Stimulated activated naive B cell treated with anti-CD40 and anti-IgM and Interleukin-4, amounts not matched to agents 10 μg/mL and 1 μg/mL and 100 μg/mL, for 72 hours (primary cell): ENCODE data around the gene RHBG.
"Not testable (repeated sequence)": the region's sequence is repeated elsewhere in the genome, so short reads cannot be mapped to it uniquely, and the experiment has no call there.

Source experiments
- ATAC-seq, 2 donors: fragments of 150-1000 bp; cut with Tn5 transposase; replicated peaks; 2 replicates each; pipeline ENCODE4 v1.10.0; 2021; ENCODE audit warnings: moderate library complexity in 1 of 2
- DNase-seq: peaks from one replicate; pipeline ENCODE4 v3.0.0; 2021
- H3K27ac Mint-ChIP-seq: one replicate; pipeline ENCODE4 v1.8.0; 2022; ENCODE audit warnings: mild to moderate bottlenecking, mixed read lengths
- H3K27me3 Mint-ChIP-seq, 2 donors: one replicate each; pipeline ENCODE4 v1.8.0; 2022; ENCODE audit warnings: mixed read lengths in 2 of 2
- H3K36me3 Mint-ChIP-seq, 2 donors: one replicate each; pipeline ENCODE4 v1.8.0; 2022; ENCODE audit warnings: mixed read lengths in 2 of 2, mild to moderate bottlenecking in 1 of 2
- H3K4me1 Mint-ChIP-seq, 2 donors: one replicate each; pipeline ENCODE4 v1.8.0; 2022; ENCODE audit warnings: mixed read lengths in 2 of 2, mild to moderate bottlenecking in 1 of 2
- H3K4me3 Mint-ChIP-seq, 2 donors: one replicate each; pipeline ENCODE4 v1.8.0; 2022; ENCODE audit warnings: mild to moderate bottlenecking in 2 of 2, mixed read lengths in 2 of 2, moderate library complexity in 1 of 2
- H3K9me3 Mint-ChIP-seq, 2 donors: one replicate each; pipeline ENCODE4 v1.8.0; 2022; ENCODE audit warnings: mixed read lengths in 2 of 2, mild to moderate bottlenecking in 1 of 2

Gene RHBG

GRCh38 chr1:156352481-156352880, 16.5 kb upstream of the RHBG start:
- not testable (repeated sequence) for H3K9me3 Mint-ChIP-seq, ATAC-seq, H3K36me3 Mint-ChIP-seq, H3K27ac Mint-ChIP-seq, H3K4me3 Mint-ChIP-seq, H3K4me1 Mint-ChIP-seq, DNase-seq
- peaks cover 13 to 27% of the 10 kb centered on the region in 2 donors for H3K27me3 Mint-ChIP-seq

- Mint-ChIP-seq H3K4me1 (peaks cover 6% of the 10 kb centered on the region in 2 donors), H3K27me3 (peaks cover 25 to 42% of the 10 kb centered on the region in 2 donors), H3K4me3 (no peak overlapping the region), H3K36me3 (no peaks in the 10 kb centered on the region), H3K27ac (no peak overlapping the region), H3K9me3 (no peaks in the 10 kb centered on the region)
- DNase-seq (no peak), ATAC-seq (peak in 1 of 2 donors; percentile 56)
These were observed 12.6 kb upstream of the RHBG start for GRCh38 chr1:156356262-156356874.

- peak; percentile 43 for DNase-seq
These were observed 12.0 kb upstream of the RHBG start for GRCh38 chr1:156356875-156357534.

GRCh38 chr1:156357977-156358376, 11.0 kb upstream of the RHBG start:
- H3K4me3 Mint-ChIP-seq, result no peak overlapping the region
- H3K36me3 Mint-ChIP-seq, result no peaks in the 10 kb centered on the region
- peaks cover 6% of the 10 kb centered on the region in 2 donors for H3K4me1 Mint-ChIP-seq
- no peak for ATAC-seq
- no peaks in the 10 kb centered on the region for H3K9me3 Mint-ChIP-seq
- no peak for DNase-seq
- H3K27me3 Mint-ChIP-seq, result peaks cover 25 to 42% of the 10 kb centered on the region in 2 donors
- H3K27ac Mint-ChIP-seq, result no peak overlapping the region

More at GRCh38 chr1:156356875-156357534, 12.0 kb upstream of the RHBG start:
- Mint-ChIP-seq H3K27me3 (peaks cover 25 to 42% of the 10 kb centered on the region in 2 donors), H3K4me1 (peaks cover 6% of the 10 kb centered on the region in 2 donors), H3K27ac (no peak overlapping the region), H3K36me3 (no peaks in the 10 kb centered on the region), H3K9me3 (no peaks in the 10 kb centered on the region), H3K4me3 (no peak overlapping the region)
- peak; percentile 93 to 97 for ATAC-seq

- no peaks in the 10 kb centered on the region for H3K9me3 Mint-ChIP-seq
- peaks cover 6% of the 10 kb centered on the region in 2 donors for H3K4me1 Mint-ChIP-seq
- no peak overlapping the region for H3K4me3 Mint-ChIP-seq
- no peak overlapping the region for H3K27ac Mint-ChIP-seq
- H3K27me3 Mint-ChIP-seq, result peaks cover 25 to 44% of the 10 kb centered on the region in 2 donors
- ATAC-seq (no peak), DNase-seq (no peak)
- H3K36me3 Mint-ChIP-seq, result no peaks in the 10 kb centered on the region
These were observed 10.4 kb upstream of the RHBG start for GRCh38 chr1:156358641-156359040.

GRCh38 chr1:156359249-156359648, 9.8 kb upstream of the RHBG start:
- DNase-seq (no peak), ATAC-seq (no peak)
- Mint-ChIP-seq H3K4me3 (no peak overlapping the region), H3K27ac (no peak overlapping the region), H3K27me3 (peaks cover 27 to 50% of the 10 kb centered on the region in 2 donors), H3K4me1 (peaks cover 6% of the 10 kb centered on the region in 2 donors), H3K9me3 (no peaks in the 10 kb centered on the region), H3K36me3 (no peaks in the 10 kb centered on the region)

- DNase-seq (no peak), ATAC-seq (no peak)
- Mint-ChIP-seq H3K9me3 (no peaks in the 10 kb centered on the region), H3K4me1 (peaks cover 6% of the 10 kb centered on the region in 2 donors), H3K27ac (no peak overlapping the region), H3K27me3 (peaks cover 33 to 57% of the 10 kb centered on the region in 2 donors), H3K4me3 (no peak overlapping the region), H3K36me3 (no peaks in the 10 kb centered on the region)
These were observed 9.0 kb upstream of the RHBG start for GRCh38 chr1:156359973-156360372.

GRCh38 chr1:156360534-156360933, 8.5 kb upstream of the RHBG start:
- ATAC-seq (no peak), DNase-seq (no peak)
- no peaks in the 10 kb centered on the region for H3K9me3 Mint-ChIP-seq
- H3K4me3 Mint-ChIP-seq, result no peak overlapping the region
- peaks cover 38 to 62% of the 10 kb centered on the region in 2 donors for H3K27me3 Mint-ChIP-seq
- no peaks in the 10 kb centered on the region for H3K36me3 Mint-ChIP-seq
- no peak overlapping the region for H3K27ac Mint-ChIP-seq
- peaks cover 6 to 9% of the 10 kb centered on the region in 2 donors for H3K4me1 Mint-ChIP-seq

- peaks cover 8 to 16% of the 10 kb centered on the region in 2 donors for H3K4me1 Mint-ChIP-seq
- no peak overlapping the region for H3K4me3 Mint-ChIP-seq
- no peaks in the 10 kb centered on the region for H3K36me3 Mint-ChIP-seq
- peaks cover 42 to 64% of the 10 kb centered on the region in 2 donors for H3K27me3 Mint-ChIP-seq
- ATAC-seq, result peak in 1 of 2 donors; percentile 20
- no peaks in the 10 kb centered on the region for H3K9me3 Mint-ChIP-seq
- no peak overlapping the region for H3K27ac Mint-ChIP-seq
- DNase-seq, result no peak
These were observed 3.3 kb upstream of the RHBG start for GRCh38 chr1:156365754-156366153.

GRCh38 chr1:156366378-156367166, 2.4 kb upstream of the RHBG start:
- peaks cover 45 to 71% of the 10 kb centered on the region in 2 donors for H3K27me3 Mint-ChIP-seq
- H3K4me1 Mint-ChIP-seq, result peaks cover 8 to 16% of the 10 kb centered on the region in 2 donors
- no peaks in the 10 kb centered on the region for H3K36me3 Mint-ChIP-seq
- no peaks in the 10 kb centered on the region for H3K9me3 Mint-ChIP-seq
- DNase-seq, result no peak
- no peak overlapping the region for H3K4me3 Mint-ChIP-seq
- ATAC-seq, result no peak
- H3K27ac Mint-ChIP-seq, result no peak overlapping the region

- Mint-ChIP-seq H3K4me3 (no peak overlapping the region), H3K27ac (no peak overlapping the region), H3K9me3 (no peaks in the 10 kb centered on the region), H3K27me3 (peaks cover 55 to 81% of the 10 kb centered on the region in 2 donors), H3K4me1 (peaks cover 8 to 16% of the 10 kb centered on the region in 2 donors), H3K36me3 (no peaks in the 10 kb centered on the region)
- ATAC-seq (no peak), DNase-seq (no peak)
These were observed 1.4 kb upstream of the RHBG start for GRCh38 chr1:156367383-156368156.

- Mint-ChIP-seq H3K4me1 (peaks cover 8 to 16% of the 10 kb centered on the region in 2 donors), H3K27me3 (peaks cover 61 to 87% of the 10 kb centered on the region in 2 donors), H3K36me3 (no peaks in the 10 kb centered on the region), H3K4me3 (no peak overlapping the region), H3K9me3 (no peaks in the 10 kb centered on the region), H3K27ac (no peak overlapping the region)
- ATAC-seq (no peak), DNase-seq (no peak)
These were observed 803 bp upstream of the RHBG start for GRCh38 chr1:156368157-156368658.

GRCh38 chr1:156369685-156370286, 775 bp downstream of the RHBG start:
- DNase-seq, ATAC-seq, H3K9me3 Mint-ChIP-seq, H3K36me3 Mint-ChIP-seq, H3K4me3 Mint-ChIP-seq, H3K27ac Mint-ChIP-seq: not testable (repeated sequence)
- Mint-ChIP-seq H3K4me1 (peaks cover 8 to 16% of the 10 kb centered on the region in 2 donors), H3K27me3 (peaks cover 64 to 82% of the 10 kb centered on the region in 2 donors)
